DMS79 treated with DMSO at 0.1 percent for 48 hours (cell line): Measurements from ENCODE around the gene ZSCAN30.
"Not testable (repeated sequence)": the region's sequence is repeated elsewhere in the genome, so short reads cannot be mapped to it uniquely, and the experiment has no call there.

Experiments used
- DNase-seq: peaks from one replicate; lab custom pipeline; 2025; lab: John Stamatoyannopoulos, UW

The ZSCAN30 gene

GRCh38 chr18:35236571-35237363 is 53.3 kb downstream of the ZSCAN30 start:
- no peak for DNase-seq

- peak; percentile 64 for DNase-seq
These were observed 59.0 kb downstream of the ZSCAN30 start for GRCh38 chr18:35231052-35231451.

DNA sequence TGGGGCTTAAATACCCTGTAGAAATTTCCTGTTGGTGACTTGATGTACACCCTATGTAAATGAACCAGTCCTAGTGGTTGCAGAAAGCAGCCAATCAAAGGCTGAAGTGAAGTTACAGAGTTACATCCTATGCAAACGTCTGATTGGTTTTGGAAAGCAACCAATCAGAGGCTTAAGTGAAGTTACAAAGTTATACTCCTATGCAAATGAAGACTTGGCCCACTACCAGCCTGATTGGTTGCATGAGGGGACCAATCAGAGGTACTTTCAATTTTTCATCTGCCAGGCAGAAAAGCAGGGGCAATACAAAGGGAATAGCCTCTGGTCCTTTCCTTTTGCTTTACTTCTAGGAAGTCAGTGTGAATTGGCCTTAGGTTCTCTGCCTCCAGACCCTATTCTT is 62.8 kb downstream of the ZSCAN30 start:
- no peak for DNase-seq

- DNase-seq: no peak
These were observed 66.2 kb downstream of the ZSCAN30 start for GRCh38 chr18:35223797-35224196.

DNA sequence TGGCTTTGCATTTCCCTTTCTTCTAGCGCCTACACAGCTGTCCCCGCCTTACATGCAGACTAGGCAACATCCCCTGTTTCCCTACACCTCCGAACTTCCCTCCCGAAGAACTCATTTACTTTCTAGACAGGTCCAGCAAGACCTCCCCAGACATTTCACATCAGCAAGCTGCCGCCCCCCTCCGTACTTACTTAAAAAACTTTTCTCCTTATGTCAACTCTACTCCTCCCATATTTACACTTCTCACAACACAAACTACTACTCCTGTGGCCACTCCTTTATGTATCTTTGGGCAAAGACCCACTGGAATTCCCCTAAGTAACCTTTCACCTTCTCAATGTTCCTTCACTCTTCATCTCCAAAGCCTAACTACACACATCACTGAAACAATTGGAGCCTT is 69.6 kb downstream of the ZSCAN30 start:
- no peak for DNase-seq

DNA sequence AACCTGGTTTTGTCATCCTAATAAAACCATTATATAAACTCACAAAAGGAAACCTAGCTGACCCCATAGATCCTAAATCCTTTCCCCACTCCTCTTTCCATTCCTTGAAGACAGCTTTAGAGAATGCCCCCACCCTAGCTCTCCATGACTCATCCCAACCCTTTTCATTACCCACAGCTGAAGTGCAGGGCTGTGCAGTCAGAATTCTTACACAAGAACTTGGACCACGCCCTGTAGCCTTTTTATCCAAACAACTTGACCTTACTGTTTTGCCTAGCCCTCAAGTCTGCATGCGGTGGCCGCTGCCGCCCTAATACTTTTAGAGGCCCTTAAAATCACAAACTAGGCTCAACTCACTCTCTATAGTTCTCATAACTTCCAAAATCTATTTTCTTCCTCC is 70.7 kb downstream of the ZSCAN30 start:
- not testable (repeated sequence) for DNase-seq

GRCh38 chr18:35216611-35217010 is 73.4 kb downstream of the ZSCAN30 start:
- not testable (repeated sequence) for DNase-seq

GRCh38 chr18:35215026-35215425 is 75.0 kb downstream of the ZSCAN30 start:
- no peak for DNase-seq

DNA sequence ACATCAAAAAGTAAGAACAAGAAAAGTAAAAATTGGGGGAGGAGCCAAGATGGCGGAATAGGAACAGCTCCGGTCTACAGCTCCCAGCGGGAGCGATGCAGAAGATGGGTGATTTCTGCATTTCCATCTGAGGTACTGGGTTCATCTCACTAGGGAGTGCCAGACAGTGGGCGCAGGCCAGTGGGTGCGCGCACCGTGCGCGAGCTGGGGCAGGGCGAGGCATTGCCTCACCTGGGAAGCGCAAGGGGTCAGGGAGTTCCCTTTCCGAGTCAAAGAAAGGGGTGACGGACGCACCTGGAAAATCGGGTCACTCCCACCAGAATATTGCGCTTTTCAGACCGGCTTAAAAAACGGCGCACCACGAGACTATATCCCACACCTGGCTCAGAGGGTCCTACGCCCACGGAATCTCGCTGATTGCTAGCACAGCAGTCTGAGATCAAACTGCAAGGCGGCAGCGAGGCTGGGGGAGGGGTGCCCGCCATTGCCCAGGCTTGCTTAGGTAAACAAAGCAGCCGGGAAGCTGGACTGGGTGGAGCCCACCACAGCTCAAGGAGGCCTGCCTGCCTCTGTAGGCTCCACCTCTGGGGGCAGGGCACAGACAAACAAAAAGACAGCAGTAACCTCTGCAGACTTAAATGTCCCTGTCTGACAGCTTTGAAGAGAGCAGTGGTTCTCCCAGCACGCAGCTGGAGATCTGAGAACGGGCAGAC is 84.1 kb downstream of the ZSCAN30 start:
- not testable (repeated sequence) for DNase-seq

DNA sequence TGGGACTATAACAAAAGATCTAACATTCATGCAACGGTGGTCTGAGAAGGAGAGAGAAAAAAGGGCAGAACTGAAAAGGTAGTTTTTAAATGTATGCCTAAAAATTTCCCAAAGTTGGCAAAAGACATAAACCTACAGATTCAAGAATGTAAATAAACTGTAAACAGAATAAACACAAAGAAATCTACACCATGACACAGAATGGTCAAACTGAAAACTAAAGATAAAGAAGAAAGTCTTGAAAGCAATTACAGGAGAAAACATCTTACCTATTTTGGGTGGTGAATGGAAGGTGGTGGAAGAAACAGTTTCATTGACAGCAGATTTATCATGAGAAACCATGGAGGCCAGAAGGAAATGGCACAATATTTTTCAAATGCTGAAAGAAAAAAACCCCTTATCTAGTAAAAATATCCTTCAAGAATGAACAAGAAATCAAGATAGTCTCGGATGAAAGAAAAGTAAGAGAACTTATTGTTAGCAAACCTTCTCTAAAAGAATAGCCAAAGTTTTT is 84.8 kb downstream of the ZSCAN30 start:
- no peak for DNase-seq

GRCh38 chr18:35203067-35203466 is 87.0 kb downstream of the ZSCAN30 start:
- DNase-seq: no peak

GRCh38 chr18:35201256-35201931 is 88.6 kb downstream of the ZSCAN30 start:
- no peak for DNase-seq
